SHP77 treated with DMSO at 0.1 percent for 48 hours (cell line): ENCODE results near the gene INTU.
"Not testable (repeated sequence)": the region's sequence is repeated elsewhere in the genome, so short reads cannot be mapped to it uniquely, and the experiment has no call there.

Experiments
- DNase-seq: peaks from one replicate; lab custom pipeline; 2025; lab: John Stamatoyannopoulos, UW

The INTU gene

DNA sequence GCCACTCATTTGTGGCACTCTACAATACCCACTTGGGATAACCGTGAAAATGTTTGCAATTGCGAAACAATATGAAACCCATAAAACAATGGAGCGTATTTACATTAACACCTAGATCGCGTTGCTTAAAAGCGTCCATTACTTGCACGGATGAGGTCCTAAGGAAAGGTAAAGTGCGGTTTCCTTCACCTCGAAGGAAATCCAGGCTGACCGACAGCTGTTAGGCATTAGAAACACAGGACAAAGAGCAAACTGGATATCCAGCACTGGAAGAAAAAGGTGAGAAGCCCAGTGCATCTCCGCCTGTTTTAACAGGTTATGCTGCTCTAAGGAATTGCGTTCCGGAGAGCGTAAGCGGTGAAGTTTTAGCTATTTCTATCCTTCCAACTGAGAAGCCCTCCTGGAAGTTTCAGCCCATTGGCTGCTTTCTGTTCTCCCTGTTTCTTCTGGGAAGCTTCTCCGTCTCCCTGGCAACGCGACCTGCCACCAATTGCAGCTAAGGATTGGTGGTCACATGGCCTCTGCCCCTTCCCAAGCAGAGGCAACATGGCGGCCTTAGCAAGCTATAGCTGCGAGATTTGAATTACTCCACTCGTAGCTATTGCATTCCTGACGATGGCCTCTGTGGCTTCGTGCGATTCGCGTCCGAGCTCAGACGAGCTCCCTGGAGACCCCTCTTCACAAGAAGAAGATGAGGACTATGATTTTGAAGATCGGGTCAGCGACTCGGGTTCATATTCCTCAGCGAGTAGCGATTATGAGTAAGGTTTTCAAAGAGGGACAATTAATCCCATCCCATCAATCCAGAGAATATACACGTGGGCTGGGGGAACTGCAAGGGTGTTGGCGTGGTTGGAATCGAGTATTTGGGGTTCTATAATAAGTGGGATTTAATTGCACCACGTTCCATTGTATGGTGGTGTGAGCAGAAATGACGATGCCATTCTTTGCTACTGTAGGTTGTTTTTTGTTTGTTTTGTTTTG is at the start of gene INTU:
Gene INTU (plus strand): TSS at position 538 of the 984 bp plus-strand sequence. CDS start 78 bp downstream, at position 616.
- peak; percentile 64 for DNase-seq

DNA sequence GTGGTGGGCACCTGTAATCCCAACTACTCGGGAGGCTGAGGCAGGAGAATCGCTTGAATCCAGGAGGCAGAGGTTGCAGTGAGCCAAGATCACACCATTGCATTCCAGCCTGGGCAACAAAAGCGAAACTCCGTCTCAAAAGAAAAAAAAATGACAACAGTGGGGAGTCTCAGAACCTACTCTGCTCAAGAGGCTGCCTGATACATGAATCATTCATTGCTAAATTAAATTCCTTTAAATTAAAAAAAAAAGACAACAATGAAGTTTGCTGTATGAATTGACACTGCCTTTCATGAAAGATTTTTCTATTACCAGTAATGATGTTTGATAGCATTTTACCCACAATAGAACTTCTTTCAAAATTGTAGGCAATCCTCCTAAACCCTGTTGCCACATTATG is 46.3 kb upstream of the INTU start:
- not testable (repeated sequence) for DNase-seq

DNA sequence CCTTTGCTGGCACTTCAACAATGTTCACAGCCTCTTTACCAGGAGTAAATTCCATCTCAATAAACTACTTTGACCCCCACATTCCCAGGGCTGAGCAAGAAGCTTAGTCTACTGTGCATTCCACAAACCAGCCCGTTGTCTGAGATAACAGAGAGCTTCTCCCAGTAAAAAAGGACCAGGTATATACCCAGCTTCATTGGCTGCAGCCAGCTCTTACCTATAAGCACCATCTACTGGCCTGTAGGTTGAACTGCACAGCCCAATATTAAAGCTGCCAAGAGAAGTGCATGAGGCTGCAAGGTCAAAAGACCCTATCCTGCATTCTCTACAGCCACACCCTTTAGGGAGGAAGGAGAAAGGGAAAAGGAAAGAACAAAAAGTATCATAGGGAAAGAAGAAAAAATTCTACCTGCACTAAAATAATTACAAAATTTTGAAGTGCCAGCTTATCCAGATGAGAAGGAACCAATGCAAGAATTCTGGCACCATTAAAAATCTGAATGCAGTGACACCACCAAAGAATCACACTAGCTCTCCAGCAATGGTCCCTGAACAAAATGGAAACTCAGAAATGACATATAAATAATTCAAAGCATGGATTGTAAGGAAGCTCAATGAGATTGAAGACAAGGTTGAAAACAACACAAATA is 45.7 kb upstream of the INTU start:
- DNase-seq, result no peak

GRCh38 chr4:127589153-127589552 is 43.6 kb upstream of the INTU start:
- DNase-seq, result not testable (repeated sequence)

- no peak for DNase-seq
These were observed 34.1 kb upstream of the INTU start for GRCh38 chr4:127598656-127599055.

- no peak for DNase-seq
These were observed 31.7 kb upstream of the INTU start for GRCh38 chr4:127601029-127601428.

DNA sequence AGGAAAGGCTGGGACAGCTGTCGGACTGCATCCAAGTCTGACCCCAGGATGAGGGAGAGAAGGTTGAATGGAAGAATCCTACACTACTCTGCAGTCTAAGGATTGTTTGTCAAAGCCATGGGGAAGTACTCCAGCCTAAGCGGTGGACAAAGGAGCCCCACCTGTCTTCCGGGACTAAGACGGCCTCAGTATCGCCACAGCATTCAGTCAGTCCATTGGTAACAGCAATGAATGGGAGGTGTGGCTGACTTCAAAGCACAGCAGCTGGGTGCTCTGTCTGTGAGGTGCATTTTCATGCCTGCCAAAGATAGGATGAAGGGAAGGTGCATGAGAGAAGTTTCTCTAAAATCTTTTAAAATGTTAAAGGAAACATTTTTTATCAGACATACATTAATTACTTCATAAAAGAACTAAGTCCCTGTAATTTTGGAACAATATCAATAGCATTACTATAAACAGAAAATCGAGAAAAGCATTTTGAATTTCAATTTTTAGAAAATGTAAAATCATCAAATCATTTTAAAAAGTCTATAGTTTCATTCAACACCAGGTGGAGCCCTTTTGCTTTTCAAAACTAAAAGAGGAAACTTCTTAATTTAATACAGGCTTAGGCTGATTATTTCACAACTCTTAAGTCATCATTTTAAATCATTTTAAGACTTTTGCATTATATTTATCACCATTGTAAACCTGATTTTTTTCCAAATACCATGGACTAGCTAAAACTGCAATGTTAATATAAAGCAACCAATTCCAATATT is 27.6 kb upstream of the INTU start:
- DNase-seq, result peak; percentile 46

DNA sequence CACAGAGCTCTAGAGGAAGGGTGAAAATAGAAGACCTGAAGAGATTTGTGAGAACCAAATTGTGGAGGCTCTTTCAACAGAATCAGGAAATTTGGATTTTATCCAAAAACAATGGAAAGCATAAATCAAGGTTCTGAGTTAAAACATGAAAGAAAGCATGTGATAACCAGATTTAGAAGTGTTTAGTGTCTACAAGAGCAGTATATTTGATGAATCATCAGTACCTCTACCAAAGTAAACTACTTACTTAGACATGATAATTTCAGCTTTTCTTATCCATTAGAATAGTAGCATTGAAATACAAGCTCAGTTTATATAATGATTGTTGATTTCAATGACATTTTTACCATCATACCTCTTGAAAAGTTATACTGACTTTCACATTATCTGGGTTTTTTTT is 25.9 kb upstream of the INTU start:
- DNase-seq, result no peak

- DNase-seq, result no peak
These were observed 23.3 kb upstream of the INTU start for GRCh38 chr4:127609484-127609883.

DNA sequence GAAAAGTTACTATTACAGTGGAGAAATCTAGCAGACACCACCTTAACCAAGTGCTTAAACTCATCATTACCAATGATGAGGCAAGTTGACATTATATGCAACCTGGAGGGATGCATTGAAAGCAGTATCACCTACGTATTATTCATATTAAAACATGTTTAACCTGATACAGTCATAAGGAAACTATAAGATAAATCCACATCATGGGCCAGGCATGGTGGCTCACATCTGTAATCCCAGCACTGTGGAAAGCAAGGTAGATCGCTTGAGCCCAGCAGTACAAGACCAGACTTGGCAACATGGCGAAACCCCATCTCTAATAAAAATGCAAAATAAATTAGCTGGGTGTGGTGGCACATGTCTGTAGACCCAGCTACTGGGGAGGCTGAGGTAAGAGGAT is 22.3 kb upstream of the INTU start:
- no peak for DNase-seq

- DNase-seq, result no peak
These were observed 15.9 kb upstream of the INTU start for GRCh38 chr4:127616898-127617297.

DNA sequence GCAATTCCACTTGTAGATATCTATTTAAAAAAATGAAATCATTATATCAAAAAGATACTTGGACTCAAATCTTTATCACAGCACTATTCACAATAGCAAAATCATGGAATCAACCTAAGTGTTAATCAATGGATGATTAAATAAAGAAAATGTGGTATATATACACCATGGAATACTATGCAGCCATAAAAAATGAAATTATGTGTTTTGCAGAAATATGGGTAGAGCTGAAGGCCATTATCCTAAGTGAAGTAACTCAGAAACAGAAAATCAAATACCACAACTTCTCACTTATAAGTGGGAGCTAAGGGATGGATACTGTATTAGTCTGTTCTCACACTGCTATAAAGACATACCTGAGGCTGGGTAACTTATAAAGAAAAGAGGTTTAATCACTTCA is 14.3 kb upstream of the INTU start:
- no peak for DNase-seq

- DNase-seq, result no peak
These were observed 10.2 kb upstream of the INTU start for GRCh38 chr4:127622621-127622920.

GRCh38 chr4:127622921-127623796 is 9.6 kb upstream of the INTU start:
- DNase-seq, result no peak

DNA sequence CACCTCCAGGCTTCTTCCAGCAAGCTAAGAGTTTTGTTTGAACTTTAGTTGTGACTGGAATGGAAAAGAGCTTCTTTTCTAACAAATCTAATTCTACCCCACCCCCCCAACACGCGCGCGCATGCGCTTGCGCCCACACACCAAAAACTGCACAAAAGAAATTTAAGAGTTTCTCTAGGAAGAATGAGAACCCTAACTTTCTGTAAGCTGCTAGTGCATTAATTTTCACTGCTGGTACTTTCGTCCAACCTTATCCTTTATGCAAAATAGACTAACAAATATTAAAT is 9.0 kb upstream of the INTU start:
- no peak for DNase-seq

GRCh38 chr4:127624173-127624572 is 8.6 kb upstream of the INTU start:
- no peak for DNase-seq

GRCh38 chr4:127629371-127629770 is 3.4 kb upstream of the INTU start:
- DNase-seq, result no peak

GRCh38 chr4:127630152-127630551 is 2.6 kb upstream of the INTU start:
- no peak for DNase-seq

- DNase-seq, result no peak
These were observed 1.3 kb upstream of the INTU start for GRCh38 chr4:127631420-127631819.

DNA sequence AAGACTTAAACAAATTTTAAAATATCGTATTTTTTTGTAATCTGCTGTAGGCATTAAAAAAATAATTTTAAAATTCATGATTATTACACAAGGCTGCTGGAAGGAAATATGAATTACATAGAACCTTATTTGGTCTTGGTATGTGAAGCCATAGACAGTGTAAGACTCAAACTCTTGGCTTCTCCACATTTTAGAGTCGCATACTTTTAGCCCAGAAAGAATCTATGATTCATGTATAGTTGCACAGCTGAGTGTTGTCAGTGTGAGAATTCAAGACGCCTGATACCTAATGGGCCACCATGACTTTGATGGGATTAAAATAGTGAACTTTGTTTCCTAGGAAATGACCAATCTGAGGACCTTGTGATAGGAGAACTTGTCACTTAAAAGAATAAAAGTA is 1.4 kb downstream of the INTU start:
- no peak for DNase-seq

DNA sequence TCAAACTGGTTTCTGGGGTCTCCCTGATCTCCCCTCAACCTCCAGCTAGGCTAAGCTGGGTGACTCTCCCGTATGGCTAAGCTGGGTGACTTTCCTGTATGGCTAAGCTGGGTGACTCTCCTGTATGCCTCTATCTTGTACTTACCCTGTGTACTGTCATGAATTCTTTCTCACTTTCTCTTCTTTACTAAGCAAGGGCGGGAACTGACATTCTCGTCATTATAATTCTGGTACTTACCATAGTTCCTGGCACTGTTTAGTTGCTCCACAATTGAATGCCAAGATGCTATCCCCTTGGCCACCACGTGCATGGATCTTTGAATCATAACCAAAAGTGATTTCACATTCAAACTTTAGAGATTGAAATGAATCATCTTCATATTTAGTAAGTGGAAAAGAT is 8.8 kb downstream of the INTU start:
- no peak for DNase-seq

DNA sequence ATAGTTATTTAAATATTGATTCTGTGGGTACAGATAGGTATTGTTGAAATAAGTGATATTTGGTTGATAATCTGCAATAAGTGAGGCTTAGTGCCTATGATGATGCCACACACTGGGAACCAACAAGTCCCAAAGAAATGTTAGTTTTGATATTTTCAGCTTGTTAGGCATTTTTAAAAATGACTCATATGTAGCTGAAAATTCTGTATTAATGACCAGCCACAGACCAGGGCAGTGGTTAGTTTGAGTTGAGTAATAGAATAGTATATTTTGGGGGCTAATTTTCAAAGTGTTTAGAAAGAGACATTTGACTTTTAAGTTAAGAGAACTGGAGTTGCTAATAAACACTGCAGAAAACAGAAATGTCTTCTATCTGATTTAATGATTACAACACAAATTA is 9.4 kb downstream of the INTU start:
- no peak for DNase-seq
